NCI-H82 treated with DMSO at 0.1 percent for 48 hours (cell line): ENCODE data around the gene PRPH.
"Not testable (repeated sequence)": the region's sequence is repeated elsewhere in the genome, so short reads cannot be mapped to it uniquely, and the experiment has no call there.

ENCODE experiments used
- DNase-seq: peaks from one replicate; lab custom pipeline; 2025; ENCODE audit not compliant: unreplicated experiment; lab: John Stamatoyannopoulos, UW

Gene PRPH

DNA sequence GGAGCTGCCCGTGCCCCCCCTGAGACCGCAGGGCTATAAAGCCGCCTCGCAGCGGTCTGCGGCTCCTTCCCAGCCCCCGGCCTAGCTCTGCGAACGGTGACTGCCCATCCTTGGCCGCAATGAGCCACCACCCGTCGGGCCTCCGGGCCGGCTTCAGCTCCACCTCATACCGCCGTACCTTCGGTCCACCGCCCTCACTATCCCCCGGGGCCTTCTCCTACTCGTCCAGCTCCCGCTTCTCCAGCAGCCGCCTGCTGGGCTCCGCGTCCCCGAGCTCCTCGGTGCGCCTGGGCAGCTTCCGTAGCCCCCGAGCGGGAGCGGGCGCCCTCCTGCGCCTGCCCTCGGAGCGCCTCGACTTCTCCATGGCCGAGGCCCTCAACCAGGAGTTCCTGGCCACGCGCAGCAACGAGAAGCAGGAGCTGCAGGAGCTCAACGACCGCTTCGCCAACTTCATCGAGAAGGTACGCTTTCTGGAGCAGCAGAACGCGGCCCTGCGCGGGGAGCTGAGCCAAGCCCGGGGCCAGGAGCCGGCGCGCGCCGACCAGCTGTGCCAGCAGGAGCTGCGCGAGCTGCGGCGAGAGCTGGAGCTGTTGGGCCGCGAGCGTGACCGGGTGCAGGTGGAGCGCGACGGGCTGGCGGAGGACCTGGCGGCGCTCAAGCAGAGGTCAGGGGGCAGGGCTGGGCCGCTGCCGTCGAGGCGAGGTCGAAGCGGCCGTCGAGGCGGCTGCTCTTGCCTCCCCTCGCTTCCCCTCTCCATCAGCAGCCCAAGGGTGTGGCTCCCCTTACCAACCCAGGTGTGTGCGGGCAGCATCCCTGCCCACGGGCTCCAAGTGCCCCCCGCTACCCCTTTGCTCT, at the start of gene PRPH:
PRPH (plus strand) TSS at position 66 of the 855 bp plus-strand sequence; CDS start at position 120, 54 bp downstream.
- DNase-seq = no peak

DNA sequence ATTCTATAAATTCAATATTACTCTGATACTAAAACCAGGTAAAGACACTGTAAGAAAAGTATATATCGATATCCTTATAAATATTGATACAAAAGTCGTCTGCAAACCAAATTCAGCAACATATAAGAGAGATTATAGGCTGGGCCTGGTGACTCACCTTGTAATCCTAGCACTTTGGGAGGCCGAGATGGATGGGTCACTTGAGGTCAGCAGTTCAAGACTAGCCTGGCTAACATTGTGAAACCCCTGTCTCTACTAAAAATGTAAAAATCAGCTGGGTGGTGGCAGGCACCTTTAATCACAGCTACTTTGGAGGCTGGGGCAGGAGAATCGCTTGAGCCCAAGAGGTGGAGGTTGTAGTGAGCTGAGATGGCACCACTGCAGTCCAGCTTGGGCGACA, 43.6 kb upstream of the PRPH start:
- DNase-seq = no peak

DNA sequence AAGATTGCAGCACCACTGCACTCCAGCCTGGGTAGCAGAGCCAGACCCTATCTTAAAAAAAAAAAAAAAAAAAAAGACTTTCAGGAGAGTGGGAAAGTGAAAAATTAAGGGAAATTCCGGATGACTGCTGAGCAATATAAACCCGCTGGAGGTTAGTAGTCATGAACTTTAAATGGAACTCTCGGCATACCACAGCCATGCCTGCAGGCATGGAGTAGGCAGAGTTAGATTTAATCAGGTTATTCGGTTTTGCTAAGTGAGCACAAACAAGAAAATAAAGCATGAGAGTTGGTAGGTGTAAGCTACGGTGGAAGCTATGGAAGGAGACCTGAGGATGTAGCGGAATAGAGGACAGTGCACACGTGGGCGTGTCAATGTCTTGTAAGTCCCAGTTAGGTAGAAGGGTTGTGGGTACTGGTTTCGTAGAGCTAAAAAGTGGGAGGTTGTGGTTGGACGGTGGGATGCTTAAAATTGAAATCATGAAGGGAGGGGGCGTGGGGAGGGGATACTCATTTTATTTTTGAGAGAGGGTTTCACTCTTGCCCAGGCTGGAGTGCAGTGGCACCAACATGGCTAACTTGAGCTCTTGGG, 41.8 kb upstream of the PRPH start:
- no peak for DNase-seq

DNA sequence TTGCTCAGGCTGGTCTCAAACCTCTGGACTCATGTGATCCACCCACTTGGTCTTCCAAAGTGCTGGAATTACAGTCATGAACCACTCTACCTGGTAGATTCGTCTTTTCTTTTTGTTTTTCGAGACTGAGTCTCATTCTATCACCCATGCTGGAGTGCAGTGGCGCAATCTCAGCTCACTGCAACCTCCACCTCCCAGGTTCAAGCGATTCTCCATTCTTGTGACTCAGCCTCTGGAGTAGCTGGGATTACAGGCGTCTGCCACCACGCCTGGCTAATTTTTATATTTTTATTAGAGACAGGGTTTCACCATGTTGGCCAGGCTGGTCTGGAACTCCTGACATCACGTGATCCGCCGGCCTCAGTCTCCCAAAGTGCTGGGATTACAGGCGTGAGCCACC, 39.5 kb upstream of the PRPH start:
- not testable (repeated sequence) for DNase-seq

DNA sequence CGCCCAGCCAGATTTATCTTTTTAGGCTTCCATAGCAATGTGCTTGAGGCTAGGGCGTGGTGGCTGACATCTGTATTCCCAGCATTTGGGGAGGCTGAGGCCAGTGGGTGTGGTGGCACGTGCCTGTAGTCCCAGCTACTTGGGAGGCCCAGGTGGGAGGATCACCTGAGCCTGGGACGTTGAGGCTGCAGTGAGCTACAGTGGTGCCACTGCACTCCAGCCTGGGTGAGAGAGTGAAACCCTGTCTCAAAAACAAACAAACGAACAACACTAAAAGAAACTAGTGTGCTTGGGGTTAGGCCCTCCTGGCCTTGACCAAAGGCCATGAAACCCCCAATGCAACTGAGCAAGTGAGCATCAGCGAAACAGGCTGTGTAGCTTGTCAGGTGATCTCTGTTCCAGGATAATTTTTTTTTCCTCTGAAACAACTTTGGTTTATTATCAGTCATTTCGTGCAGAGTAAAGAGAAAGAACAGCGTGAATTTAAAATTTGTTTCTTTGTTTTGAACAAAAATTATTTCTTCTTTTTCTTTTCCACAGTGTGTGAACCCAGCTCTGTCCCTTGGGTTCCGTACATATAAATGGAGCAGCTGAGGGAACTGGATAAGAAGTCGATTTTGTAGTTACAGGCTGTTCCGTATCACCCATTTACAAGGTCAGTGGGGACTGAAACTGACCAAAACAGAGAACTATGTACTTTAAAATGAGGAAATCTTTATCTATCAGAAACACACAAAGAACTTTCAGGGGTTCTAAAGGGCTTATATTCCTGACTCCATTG, 38.9 kb upstream of the PRPH start:
- DNase-seq = no peak

DNA sequence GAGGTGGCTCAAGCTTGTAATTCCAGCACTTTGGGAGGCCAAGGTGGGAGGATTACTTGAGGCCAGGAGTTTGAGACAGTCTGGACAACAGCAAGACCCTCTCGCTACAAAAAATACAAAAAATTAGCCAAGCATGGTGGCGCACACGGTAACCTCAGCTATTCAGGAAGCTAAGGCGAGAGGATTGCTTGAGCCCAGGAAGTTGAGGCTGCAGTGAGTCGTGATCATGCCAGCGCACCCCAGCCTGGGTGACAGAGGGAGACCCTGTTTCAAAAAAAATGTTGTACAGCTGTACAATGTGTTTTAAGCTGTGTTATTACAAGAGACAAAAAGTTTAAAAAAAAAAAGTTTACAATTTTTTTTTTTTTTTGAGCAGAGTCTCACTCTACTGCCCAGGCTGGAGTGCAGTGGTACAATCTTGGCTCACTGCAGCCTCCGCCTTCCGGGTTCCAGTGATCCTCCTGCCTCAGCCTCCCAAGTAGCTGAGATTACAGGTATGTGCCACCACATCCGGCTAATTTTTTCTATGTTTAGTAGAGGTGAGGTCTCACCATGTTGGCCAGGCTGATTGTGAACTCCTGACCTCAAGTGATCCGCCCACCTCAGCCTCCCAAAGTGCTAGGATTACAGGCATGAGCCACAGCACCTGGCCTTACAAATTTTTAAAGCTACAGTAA, 37.3 kb upstream of the PRPH start:
- not testable (repeated sequence) for DNase-seq

DNA sequence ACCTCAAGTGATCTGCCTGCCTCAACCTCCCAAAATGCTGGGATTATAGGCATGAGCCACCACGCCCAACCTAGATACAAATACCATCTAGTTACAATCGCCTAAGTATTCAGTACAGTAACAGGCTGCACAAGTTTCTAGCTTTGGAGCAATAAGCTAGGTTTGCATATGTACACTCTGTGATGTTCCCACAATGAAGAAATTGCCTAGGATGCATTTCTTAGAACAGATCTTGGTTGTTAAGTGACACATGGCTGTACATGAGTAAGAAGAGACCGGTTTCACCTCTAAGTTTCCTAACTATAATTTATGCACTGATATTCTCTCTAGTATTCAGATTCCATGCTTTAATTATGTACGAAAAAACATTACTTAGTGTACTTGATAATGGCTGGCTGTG, 35.5 kb upstream of the PRPH start:
- DNase-seq = no peak

DNA sequence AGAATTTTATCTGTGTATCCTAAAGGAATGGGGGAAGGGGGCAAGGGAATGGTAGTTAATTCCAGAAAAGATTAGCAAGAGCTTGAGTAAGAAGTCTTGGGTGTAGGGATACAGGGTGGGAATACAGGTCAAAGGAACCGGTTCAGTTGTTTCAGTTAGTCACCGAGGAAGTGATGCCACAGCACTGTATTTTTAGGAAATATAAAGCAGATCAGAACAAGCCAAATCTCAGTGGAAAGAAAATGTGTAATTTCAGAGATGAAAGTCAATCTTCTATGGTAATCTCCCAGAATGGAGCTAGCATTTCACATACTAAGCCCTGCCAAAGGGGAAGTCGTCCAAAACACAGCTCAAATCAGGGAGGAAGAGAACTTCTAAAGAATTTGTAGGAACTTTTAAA, 34.8 kb upstream of the PRPH start:
- DNase-seq = no peak

DNA sequence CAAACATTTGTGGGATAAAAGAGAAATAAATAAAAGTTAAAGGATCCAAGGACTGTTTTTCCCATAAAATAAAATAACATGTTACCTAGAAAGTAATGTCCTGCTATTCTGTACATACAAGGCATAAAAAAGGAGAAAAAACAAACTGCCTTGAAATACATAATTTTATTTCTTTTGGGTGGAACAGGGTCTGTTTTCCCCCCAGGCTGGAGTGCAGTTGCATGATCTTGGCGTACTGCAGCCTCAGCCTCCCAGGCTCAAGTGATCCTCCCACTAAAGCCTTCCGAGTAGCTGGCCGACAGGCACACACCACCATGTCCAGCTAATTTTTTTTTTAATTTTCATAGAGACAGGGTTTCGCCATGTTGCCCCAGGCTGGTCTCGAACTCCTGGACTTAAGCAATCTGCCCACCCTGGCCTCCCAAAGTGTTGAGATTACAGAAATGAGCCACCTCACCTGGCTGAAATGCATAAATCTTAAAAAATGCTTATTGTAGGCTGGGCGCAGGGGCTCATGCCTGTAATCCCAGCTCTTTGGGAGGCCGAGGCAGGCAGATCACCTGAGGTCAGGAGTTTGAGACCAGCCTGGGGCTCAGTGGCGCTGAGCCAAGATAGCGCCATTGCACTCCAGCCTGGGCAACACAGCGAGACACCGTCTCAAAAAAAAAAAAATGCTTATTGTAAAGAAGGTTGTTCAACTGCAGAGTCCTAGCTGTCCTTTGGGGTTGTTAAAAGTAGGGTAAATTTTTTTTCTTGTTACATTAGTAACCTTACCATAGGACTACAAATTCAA, 34.2 kb upstream of the PRPH start:
- DNase-seq = no peak

DNA sequence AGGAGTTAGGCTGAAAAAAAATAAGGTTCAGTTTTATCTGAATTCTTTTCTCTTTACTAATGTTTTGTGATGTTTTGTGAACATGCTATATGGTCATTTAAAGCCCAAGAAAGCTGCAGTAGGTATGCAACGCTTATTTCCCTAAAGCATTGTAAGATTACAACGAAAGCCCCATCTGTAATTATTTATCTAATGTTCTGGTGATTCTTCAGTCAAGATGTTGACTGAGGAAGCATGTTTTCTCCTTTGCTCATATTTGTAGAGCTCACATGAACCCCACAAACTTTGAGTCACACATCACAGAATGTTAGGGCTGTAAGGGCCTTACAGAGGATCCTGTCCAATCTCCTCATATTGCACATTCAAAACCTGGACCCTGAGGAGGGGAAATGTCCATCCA, 33.2 kb upstream of the PRPH start:
- no peak for DNase-seq

DNA sequence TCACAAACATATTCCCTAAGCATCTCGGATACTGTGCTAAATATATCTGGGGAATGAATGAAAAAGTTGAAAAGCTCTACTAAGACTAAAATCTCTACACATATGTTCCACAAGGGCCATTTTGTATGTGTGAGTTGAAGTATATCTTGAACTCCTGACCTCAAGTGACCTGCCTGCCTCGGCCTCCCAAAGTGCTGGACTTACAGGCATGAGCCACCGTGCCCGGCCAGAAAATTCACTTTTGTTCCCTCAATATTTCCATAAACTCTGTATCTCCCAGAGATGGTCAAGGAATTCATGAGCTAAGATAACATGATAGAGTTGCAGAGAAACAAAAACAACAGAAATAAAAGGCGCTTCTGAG, 31.6 kb upstream of the PRPH start:
- DNase-seq = no peak

DNA sequence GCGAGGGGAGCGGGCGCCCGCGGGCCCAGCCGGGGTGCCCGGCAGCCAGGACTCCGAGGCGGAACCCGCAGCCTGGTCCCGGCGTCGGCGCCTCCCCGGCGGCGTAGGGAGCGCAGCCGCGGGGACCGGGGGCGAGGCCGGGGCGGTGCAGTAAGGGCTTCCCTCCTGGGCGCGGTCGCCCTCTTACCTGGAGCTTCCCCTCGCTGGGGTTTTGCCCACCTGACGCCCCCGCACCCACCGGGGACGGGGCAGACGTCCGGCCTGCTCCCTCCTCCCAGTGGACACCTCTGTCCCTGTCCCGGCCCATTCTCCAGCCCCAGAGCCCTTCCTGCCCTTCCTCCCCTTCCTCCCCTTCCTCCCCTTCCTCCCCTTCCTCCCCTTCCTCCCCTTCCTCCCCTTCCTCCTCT, 30.5 kb upstream of the PRPH start:
- DNase-seq = no peak

DNA sequence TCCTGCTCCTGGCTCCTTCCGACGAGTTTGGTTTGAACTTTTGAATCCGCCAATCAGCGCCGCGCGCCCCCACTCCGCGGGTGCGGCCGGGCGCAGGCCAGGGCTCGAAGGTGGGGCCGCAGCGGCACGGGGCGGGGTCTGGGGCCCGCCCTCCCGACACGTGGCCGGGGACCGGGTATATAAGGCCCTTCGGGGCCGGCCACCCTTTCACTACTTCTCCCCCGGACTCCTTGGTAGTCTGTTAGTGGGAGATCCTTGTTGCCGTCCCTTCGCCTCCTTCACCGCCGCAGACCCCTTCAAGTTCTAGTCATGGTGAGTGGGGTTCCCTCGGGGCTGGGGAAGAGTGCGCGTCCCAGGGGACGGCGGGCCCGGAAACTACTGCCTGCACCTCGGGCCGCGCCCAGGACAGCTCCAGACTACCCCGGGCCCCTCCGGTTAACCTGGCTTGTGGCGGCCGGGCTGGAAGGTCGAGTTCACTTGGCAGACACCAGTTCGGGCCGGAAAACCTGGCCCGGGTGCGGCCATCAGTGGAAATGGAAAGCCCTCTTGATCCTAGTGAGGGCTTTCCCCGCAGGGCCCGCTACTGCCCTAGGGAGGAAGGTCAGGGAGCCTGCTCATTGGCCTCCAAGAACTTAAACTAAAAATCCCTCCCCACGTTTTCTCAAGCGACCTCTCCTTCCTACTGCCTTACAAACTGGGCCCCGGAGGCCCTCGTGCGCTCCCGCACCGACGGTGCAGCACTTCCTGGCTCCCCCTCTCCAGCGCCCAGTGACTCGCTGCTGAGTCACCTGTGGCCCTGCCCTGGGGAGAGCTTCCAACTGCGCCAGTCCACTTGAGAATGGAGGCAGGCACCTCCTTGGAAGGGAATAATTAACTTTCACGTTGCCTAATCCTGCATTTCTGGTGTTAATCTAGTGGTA, 29.8 kb upstream of the PRPH start, which contains the start of gene TUBA1C:
TUBA1C (plus strand) TSS at position 210 of the 920 bp plus-strand sequence; CDS start at position 310, 100 bp downstream.
- peak; percentile 68 for DNase-seq

DNA sequence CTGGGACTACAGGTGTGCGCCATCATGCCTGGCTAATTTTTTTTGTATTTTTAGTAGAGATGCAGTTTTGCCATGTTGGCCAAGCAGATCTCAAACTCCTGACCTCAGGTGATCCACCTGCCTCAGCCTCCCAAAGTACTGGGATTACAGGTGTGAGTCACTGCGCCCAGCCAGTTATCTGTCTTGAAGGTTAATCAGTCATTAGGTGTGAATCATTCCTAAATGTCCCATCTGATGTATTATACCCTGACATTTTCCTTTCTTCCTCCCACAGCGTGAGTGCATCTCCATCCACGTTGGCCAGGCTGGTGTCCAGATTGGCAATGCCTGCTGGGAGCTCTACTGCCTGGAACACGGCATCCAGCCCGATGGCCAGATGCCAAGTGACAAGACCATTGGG, 25.8 kb upstream of the PRPH start:
- DNase-seq = not testable (repeated sequence)

DNA sequence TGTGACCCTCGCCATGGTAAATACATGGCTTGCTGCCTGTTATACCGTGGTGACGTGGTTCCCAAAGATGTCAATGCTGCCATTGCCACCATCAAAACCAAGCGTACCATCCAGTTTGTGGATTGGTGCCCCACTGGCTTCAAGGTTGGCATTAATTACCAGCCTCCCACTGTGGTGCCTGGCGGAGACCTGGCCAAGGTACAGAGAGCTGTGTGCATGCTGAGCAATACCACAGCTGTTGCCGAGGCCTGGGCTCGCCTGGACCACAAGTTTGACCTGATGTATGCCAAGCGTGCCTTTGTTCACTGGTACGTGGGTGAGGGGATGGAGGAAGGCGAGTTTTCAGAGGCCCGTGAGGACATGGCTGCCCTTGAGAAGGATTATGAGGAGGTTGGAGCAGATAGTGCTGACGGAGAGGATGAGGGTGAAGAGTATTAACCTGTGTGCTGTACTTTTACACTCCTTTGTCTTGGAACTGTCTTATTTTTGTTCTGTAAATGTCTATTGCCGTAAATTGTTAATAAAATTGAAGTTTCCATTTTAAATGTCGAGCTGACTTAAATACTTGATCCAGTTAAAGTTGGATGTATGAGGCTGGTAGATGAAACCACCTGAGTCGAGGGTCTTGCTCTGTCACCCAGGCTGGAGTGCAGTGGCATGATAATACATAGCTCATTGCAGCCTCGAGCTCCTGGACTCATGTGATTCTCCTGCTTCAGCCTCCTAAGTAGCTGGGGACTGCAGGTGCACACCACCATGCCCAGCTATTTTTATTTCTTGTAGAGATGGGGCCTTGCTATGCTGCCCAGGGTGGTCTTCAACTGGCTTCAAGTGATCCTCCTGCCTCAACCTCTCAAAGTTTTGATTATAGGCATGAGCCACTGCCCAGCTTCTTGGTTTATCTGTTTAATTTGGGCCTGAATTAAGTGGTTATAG, 21.9 kb upstream of the PRPH start:
- DNase-seq = no peak

DNA sequence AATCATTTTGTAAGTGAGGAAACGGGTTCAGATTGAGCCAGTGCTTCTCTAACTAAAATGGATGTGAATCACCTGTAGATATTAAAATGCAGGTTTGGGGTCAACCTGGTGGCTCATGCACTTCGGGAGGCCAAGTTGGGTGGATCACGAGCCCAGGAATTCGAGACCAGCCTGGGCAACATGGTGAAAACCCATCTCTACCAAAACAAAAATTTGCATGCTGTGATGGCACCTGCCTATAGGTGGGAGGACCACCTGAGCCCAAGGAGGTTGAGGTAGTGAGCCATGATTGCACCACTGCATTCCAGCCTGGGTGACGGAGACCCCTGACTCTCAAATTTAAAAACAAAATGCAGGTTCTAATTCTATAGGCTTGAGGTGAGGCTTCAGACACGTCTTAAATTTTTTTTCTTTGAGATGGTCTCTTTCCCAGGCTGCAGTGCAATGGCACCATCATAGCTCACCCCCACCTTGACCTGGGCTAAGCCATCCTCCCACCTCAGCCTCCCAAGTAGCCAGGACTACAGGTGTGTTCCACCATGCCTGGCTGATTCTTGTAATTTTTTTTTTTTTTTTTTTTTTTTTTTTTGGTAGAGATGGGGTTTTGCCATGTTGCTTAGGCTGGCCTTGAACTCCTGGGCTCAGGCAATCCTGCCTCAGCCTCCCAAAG, 21.1 kb upstream of the PRPH start:
- DNase-seq = no peak

DNA sequence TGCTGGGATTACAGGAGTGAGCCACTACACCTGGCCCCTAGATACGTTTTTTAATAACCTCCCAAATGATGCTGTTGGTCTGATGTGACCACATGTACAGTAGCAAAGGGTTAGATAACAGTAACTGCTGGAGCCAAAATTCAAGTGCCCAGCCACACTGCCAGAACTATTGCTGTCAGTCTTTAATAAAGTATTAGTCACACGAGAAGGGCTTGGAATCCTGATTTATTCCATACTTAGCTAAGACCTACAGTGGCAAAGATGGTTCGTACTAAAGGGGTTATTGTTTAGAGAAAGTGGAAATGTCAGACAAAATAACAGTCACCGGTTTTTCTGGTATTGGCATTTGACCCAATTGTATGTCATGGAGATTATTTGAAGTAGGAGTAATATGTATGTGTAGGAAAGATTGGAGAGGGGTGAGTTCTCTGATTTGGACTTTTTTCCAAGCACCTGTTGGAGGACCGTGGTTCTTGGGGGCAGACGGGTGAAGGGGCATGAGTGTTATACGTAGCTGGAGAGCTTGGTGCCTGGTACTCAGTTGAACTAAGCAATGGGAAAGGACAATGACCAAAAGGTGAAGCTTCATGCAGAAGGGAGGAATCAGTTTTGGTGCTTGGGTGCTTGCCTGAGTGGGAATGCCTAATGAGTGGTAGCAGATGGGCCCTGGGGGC, 20.4 kb upstream of the PRPH start:
- DNase-seq = no peak
